GM18517 (cell line): ENCODE results near the gene TNS1.
A peak's percentile ranks its signal among the peaks of the same experiment; 100 is the strongest.
"Not testable (repeated sequence)": the region's sequence is repeated elsewhere in the genome, so short reads cannot be mapped to it uniquely, and the experiment has no call there.

ENCODE experiments used
- ATAC-seq: cut with Tn5 transposase; IDR thresholded peaks from one replicate; pipeline ENCODE4 v1.9.1; 2021; ENCODE audit warnings: mild to moderate bottlenecking, moderate library complexity; ENCODE audit not compliant: unreplicated experiment

The TNS1 gene

GRCh38 chr2:218002845-218003180, at the start of gene TNS1:
TSS of gene TNS1 (minus strand) at chr2:218002995. CDS start at chr2:218002872, 123 bp downstream.
- ATAC-seq: no peak

- ATAC-seq: no peak
Measured at GRCh38 chr2:218051903-218052302, 49.1 kb upstream of the TNS1 start.

- ATAC-seq: no peak
Measured at GRCh38 chr2:218047536-218048225, 44.9 kb upstream of the TNS1 start.

- peak; percentile 85 for ATAC-seq
Measured at GRCh38 chr2:218046238-218046637, 43.4 kb upstream of the TNS1 start.

GRCh38 chr2:218044599-218044998, 41.8 kb upstream of the TNS1 start:
- not testable (repeated sequence) for ATAC-seq

GRCh38 chr2:218043701-218044109, 40.9 kb upstream of the TNS1 start:
- ATAC-seq: no peak

GRCh38 chr2:218043100-218043499, 40.3 kb upstream of the TNS1 start:
- no peak for ATAC-seq

GRCh38 chr2:218041302-218042168, 38.7 kb upstream of the TNS1 start:
- no peak for ATAC-seq

GRCh38 chr2:218040883-218041282, 38.1 kb upstream of the TNS1 start:
- ATAC-seq: no peak

GRCh38 chr2:218039171-218039570, 36.4 kb upstream of the TNS1 start:
- ATAC-seq: no peak

GRCh38 chr2:218036371-218036770, 33.6 kb upstream of the TNS1 start:
- no peak for ATAC-seq

- no peak for ATAC-seq
Measured at GRCh38 chr2:218035463-218036100, 32.8 kb upstream of the TNS1 start.

GRCh38 chr2:218034497-218035213, 31.9 kb upstream of the TNS1 start:
- ATAC-seq: peak; percentile 84

GRCh38 chr2:218033590-218034496, 31.0 kb upstream of the TNS1 start:
- no peak for ATAC-seq

- ATAC-seq: no peak
Measured at GRCh38 chr2:218033208-218033589, 30.4 kb upstream of the TNS1 start.

- no peak for ATAC-seq
Measured at GRCh38 chr2:218032336-218033171, 29.8 kb upstream of the TNS1 start.

GRCh38 chr2:218031771-218032257, 29.0 kb upstream of the TNS1 start:
- no peak for ATAC-seq

GRCh38 chr2:218031261-218031660, 28.5 kb upstream of the TNS1 start:
- ATAC-seq: no peak
